ENCODE measurements around the gene FOXJ2. TPM values are rescaled to one million over a fixed set of nuclear protein-coding genes. Genes with fewer than 3 reads are reported as not detected.
"Not testable (repeated sequence)": the region's sequence is repeated elsewhere in the genome, so short reads cannot be mapped to it uniquely, and the experiment has no call there.

FOXJ2 gene
- total and polyA plus RNA-seq, 10 of the 15 experiments (the other 5 are each of a cell fraction or from before 2014, with no cell fraction given) = 1.4 to 9.3 (median 4.8) TPM

DNA sequence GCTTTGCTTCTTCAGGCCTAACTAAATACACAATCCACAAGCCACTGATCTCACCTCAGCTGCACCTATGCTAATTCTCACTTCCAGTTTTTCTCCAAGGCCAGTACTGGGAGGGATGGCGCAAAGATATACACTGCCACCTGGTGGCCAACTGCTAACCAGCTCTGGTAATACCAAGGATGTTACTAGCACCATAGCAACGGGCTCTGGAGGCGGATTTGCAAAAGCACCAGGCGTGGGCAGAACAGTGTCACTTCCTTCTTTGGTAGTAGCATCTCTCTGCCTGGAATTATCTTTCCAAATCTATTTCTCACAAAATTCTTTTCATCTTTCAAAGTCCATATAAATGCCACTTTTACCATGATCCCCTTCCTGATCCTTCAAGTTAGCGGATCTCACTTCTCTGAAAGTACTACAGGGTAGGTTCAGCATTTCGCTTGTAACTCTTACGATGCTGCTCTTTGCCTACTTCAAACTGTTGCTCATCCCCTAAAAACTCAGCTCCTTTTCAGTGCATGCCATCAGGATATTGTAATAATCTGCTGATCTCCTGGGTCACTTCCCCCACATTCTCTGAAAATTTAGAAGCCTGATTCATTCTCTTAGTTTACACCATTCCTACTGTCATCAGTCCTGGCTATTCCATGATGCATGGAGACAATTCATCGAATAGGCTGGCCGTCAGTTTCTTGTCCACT is 37.1 kb upstream of the FOXJ2 start (continued):
- TF ChIP-seq NFXL1 (IDR thresholded peaks at IDR 0.05; ENCODE audit: borderline replicate concordance) = no peak
- no peak for TF ChIP-seq ESRRA (IDR thresholded peaks at IDR 0.05; ENCODE audit: low read length)
- no peak for TF ChIP-seq CBX5 (IDR thresholded peaks at IDR 0.05; ENCODE audit: low read depth)
- TF ChIP-seq CBFB (IDR thresholded peaks at IDR 0.05; ENCODE audit: low read depth) = no peak
- TF ChIP-seq SMAD5 (IDR thresholded peaks at IDR 0.05; ENCODE audit: low read depth) = no peak
- no peak for TF ChIP-seq KAT2A (conservative IDR thresholded peaks at IDR 0.05; ENCODE audit: control insufficient read depth, low read depth, low read length)
- no peak for TF ChIP-seq GABPA (IDR thresholded peaks at IDR 0.05; ENCODE audit: low read depth)
- TF ChIP-seq, protein P1, sequence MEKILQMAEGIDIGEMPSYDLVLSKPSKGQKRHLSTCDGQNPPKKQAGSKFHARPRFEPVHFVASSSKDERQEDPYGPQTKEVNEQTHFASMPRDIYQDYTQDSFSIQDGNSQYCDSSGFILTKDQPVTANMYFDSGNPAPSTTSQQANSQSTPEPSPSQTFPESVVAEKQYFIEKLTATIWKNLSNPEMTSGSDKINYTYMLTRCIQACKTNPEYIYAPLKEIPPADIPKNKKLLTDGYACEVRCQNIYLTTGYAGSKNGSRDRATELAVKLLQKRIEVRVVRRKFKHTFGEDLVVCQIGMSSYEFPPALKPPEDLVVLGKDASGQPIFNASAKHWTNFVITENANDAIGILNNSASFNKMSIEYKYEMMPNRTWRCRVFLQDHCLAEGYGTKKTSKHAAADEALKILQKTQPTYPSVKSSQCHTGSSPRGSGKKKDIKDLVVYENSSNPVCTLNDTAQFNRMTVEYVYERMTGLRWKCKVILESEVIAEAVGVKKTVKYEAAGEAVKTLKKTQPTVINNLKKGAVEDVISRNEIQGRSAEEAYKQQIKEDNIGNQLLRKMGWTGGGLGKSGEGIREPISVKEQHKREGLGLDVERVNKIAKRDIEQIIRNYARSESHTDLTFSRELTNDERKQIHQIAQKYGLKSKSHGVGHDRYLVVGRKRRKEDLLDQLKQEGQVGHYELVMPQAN (conservative IDR thresholded peaks at IDR 0.05) = no peak
- TF ChIP-seq SUZ12 (IDR thresholded peaks at IDR 0.05; ENCODE audit: unreplicated experiment) = no peak
- no peak for TF ChIP-seq MTA3 (IDR thresholded peaks at IDR 0.05; ENCODE audit: borderline replicate concordance, low read length)
- TF ChIP-seq, protein P2, sequence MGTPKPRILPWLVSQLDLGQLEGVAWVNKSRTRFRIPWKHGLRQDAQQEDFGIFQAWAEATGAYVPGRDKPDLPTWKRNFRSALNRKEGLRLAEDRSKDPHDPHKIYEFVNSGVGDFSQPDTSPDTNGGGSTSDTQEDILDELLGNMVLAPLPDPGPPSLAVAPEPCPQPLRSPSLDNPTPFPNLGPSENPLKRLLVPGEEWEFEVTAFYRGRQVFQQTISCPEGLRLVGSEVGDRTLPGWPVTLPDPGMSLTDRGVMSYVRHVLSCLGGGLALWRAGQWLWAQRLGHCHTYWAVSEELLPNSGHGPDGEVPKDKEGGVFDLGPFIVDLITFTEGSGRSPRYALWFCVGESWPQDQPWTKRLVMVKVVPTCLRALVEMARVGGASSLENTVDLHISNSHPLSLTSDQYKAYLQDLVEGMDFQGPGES (IDR thresholded peaks at IDR 0.05) = no peak

DNA sequence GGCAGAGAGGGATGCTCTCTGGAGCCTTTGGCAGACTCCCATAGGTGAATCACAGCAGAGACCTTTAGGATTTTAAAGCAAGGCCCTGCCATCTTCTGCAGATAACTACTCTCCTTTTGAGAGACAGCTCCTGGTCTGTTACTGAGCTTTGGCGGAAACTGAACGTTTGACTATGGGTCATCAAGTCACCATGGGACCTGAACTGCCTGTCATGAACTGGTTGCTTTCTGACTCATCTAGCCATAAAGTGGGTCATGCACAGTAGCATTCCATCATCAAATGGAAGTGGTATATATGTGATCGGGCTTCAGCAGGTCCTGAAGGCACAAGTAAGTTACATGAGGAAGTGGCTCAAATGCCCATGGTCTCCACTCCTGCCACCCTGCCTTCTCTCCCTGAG is 31.7 kb upstream of the FOXJ2 start:
- BruUV-seq (replicated peaks); H3K27ac ChIP-seq (ENCODE audit: control insufficient read depth, insufficient read depth); H3K9ac ChIP-seq (ENCODE audit: control insufficient read depth, insufficient read depth, low read length); POLR2A ChIA-PET; H4K20me1 ChIP-seq (ENCODE audit: control insufficient read depth, insufficient read depth); H2AFZ ChIP-seq (ENCODE audit: control insufficient read depth, low read depth, low read length); intact Hi-C loops (cut with micrococcal nuclease; ENCODE audit: unreplicated experiment); H3K79me2 ChIP-seq (ENCODE audit: control insufficient read depth, insufficient read depth, low read length); RAD21 ChIA-PET (ENCODE audit: unreplicated experiment); H3K27me3 ChIP-seq (replicated peaks in 1 of 2; ENCODE audit: control insufficient read depth in 2 of 2, insufficient read depth in 2 of 2, low read length in 1 of 2); FAIRE-seq; ATAC-seq; in situ Hi-C loops (cut with MboI); DNase-seq (ENCODE audit: low read depth, low spot score); H3K4me1 ChIP-seq (ENCODE audit: control insufficient read depth, insufficient read depth, low read length); CTCF ChIA-PET; H3K4me3 ChIP-seq; H3K36me3 ChIP-seq (ENCODE audit: control insufficient read depth in 2 of 2, insufficient read depth in 2 of 2, low read length in 1 of 2); H3K4me2 ChIP-seq (ENCODE audit: control insufficient read depth, insufficient read depth); H3K9me3 ChIP-seq (replicated peaks; ENCODE audit: control insufficient read depth, insufficient read depth, low read length): not testable (repeated sequence)
- SMC1A ChIA-PET (ENCODE audit: uncharacterized antibody, unreplicated experiment) = interaction anchor here (1.5 kb wide), 1 partner anchor 68 kb away, joined by 3 read pairs; no protein-coding TSS in a partner anchor
- 2% methylated on average over 3 of the region's 3 CpGs for WGBS (ENCODE audit: insufficient coverage, insufficient replicate concordance, low lambda C conversion rate, missing lambda C conversion rate)

GRCh38 chr12:8001496-8001895 is 31.0 kb upstream of the FOXJ2 start:
- DNase-seq (ENCODE audit: low read depth, low spot score); H3K27me3 ChIP-seq (replicated peaks in 1 of 2; ENCODE audit: control insufficient read depth in 2 of 2, insufficient read depth in 2 of 2, low read length in 1 of 2); ATAC-seq; H3K4me3 ChIP-seq; BruUV-seq (replicated peaks); H2AFZ ChIP-seq (ENCODE audit: control insufficient read depth, low read depth, low read length); H3K27ac ChIP-seq (ENCODE audit: control insufficient read depth, insufficient read depth); H3K79me2 ChIP-seq (ENCODE audit: control insufficient read depth, insufficient read depth, low read length); H3K9me3 ChIP-seq (replicated peaks; ENCODE audit: control insufficient read depth, insufficient read depth, low read length); intact Hi-C loops (cut with micrococcal nuclease; ENCODE audit: unreplicated experiment); CTCF ChIA-PET; H3K4me1 ChIP-seq (ENCODE audit: control insufficient read depth, insufficient read depth, low read length); RAD21 ChIA-PET (ENCODE audit: unreplicated experiment); H3K9ac ChIP-seq (ENCODE audit: control insufficient read depth, insufficient read depth, low read length); in situ Hi-C loops (cut with MboI); SMC1A ChIA-PET (ENCODE audit: uncharacterized antibody, unreplicated experiment); FAIRE-seq; H3K4me2 ChIP-seq (ENCODE audit: control insufficient read depth, insufficient read depth); H4K20me1 ChIP-seq (ENCODE audit: control insufficient read depth, insufficient read depth); H3K36me3 ChIP-seq (ENCODE audit: control insufficient read depth in 2 of 2, insufficient read depth in 2 of 2, low read length in 1 of 2): not testable (repeated sequence)
- POLR2A ChIA-PET = interaction anchor here (0.5 kb wide), 1 partner anchor 40 kb away, joined by 3 read pairs; no protein-coding TSS in a partner anchor
- 47% methylated on average over 4 of the region's 4 CpGs for WGBS (ENCODE audit: insufficient coverage, insufficient replicate concordance, low lambda C conversion rate, missing lambda C conversion rate)
